Astrocyte (in vitro differentiated cells and primary cell): ENCODE results near the gene ECHS1.

Experiments used
- EZH2 ChIP-seq: IDR thresholded peaks from 2 replicates; pipeline ENCODE4 v1.6.1; 2012; ENCODE audit warnings: mild to moderate bottlenecking, low read length, inconsistent platforms; ENCODE audit not compliant: insufficient read depth
- TF ChIP-seq, protein P1 (sequence below): IDR thresholded peaks from 2 replicates; pipeline ENCODE4 v1.5.1; 2011; ENCODE audit warnings: low read depth, mild to moderate bottlenecking, inconsistent platforms, low read length, moderate library complexity; ENCODE audit not compliant: insufficient read depth

DNA sequence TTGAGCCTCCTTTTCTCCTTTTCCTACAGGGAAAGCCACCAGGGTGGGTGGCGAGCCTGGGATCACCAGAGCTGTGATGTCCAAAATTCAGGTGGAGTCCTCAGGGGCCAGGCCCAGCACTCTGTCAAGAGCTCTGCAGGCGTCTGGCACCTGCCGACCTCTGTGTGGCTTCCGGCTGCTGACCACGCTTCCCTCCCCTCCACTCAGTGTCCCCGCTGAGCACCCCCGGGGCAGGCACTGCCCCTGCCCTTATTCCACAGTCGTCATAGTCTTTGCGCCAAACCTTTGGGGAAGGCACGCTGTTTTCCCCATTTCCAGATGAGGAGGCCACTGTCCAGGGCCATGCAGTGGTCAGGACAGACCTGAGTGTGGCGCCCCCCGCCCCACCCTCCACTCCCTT lies 28.3 kb upstream of the ECHS1 start:
- TF ChIP-seq, protein P1, sequence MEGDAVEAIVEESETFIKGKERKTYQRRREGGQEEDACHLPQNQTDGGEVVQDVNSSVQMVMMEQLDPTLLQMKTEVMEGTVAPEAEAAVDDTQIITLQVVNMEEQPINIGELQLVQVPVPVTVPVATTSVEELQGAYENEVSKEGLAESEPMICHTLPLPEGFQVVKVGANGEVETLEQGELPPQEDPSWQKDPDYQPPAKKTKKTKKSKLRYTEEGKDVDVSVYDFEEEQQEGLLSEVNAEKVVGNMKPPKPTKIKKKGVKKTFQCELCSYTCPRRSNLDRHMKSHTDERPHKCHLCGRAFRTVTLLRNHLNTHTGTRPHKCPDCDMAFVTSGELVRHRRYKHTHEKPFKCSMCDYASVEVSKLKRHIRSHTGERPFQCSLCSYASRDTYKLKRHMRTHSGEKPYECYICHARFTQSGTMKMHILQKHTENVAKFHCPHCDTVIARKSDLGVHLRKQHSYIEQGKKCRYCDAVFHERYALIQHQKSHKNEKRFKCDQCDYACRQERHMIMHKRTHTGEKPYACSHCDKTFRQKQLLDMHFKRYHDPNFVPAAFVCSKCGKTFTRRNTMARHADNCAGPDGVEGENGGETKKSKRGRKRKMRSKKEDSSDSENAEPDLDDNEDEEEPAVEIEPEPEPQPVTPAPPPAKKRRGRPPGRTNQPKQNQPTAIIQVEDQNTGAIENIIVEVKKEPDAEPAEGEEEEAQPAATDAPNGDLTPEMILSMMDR, result no peak
- TF ChIP-seq EZH2, result no peak
